Measurements from ENCODE around the gene TMIGD3.

DNA sequence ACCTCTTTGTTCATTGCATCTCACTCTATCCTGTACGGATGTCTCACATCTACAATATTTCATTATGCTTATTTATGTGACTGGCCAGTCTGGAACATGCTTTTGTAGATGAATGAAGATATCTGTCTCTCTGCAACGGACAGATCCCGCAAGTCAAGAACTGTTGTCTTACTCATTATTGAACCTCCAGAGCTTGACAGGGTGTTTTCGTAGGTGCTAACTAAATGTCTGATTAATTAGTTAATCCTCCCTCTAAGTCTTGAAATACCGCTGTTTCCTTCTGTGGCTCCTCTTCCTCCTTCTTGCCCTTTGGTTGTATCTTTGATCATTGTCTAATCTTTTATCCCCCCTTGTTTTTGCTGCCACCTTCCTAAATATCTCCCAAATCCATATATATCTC lies 32.8 kb downstream of the TMIGD3 start:
- TF ChIP-seq, protein P1, sequence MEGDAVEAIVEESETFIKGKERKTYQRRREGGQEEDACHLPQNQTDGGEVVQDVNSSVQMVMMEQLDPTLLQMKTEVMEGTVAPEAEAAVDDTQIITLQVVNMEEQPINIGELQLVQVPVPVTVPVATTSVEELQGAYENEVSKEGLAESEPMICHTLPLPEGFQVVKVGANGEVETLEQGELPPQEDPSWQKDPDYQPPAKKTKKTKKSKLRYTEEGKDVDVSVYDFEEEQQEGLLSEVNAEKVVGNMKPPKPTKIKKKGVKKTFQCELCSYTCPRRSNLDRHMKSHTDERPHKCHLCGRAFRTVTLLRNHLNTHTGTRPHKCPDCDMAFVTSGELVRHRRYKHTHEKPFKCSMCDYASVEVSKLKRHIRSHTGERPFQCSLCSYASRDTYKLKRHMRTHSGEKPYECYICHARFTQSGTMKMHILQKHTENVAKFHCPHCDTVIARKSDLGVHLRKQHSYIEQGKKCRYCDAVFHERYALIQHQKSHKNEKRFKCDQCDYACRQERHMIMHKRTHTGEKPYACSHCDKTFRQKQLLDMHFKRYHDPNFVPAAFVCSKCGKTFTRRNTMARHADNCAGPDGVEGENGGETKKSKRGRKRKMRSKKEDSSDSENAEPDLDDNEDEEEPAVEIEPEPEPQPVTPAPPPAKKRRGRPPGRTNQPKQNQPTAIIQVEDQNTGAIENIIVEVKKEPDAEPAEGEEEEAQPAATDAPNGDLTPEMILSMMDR (IDR thresholded peaks at IDR 0.05), result no peak
- no peak for TF ChIP-seq POLR2AphosphoS5 (IDR thresholded peaks at IDR 0.05; ENCODE audit: low read depth, low read length)
- TF ChIP-seq, protein P2, sequence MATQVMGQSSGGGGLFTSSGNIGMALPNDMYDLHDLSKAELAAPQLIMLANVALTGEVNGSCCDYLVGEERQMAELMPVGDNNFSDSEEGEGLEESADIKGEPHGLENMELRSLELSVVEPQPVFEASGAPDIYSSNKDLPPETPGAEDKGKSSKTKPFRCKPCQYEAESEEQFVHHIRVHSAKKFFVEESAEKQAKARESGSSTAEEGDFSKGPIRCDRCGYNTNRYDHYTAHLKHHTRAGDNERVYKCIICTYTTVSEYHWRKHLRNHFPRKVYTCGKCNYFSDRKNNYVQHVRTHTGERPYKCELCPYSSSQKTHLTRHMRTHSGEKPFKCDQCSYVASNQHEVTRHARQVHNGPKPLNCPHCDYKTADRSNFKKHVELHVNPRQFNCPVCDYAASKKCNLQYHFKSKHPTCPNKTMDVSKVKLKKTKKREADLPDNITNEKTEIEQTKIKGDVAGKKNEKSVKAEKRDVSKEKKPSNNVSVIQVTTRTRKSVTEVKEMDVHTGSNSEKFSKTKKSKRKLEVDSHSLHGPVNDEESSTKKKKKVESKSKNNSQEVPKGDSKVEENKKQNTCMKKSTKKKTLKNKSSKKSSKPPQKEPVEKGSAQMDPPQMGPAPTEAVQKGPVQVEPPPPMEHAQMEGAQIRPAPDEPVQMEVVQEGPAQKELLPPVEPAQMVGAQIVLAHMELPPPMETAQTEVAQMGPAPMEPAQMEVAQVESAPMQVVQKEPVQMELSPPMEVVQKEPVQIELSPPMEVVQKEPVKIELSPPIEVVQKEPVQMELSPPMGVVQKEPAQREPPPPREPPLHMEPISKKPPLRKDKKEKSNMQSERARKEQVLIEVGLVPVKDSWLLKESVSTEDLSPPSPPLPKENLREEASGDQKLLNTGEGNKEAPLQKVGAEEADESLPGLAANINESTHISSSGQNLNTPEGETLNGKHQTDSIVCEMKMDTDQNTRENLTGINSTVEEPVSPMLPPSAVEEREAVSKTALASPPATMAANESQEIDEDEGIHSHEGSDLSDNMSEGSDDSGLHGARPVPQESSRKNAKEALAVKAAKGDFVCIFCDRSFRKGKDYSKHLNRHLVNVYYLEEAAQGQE (IDR thresholded peaks at IDR 0.05; ENCODE audit: insufficient read depth in 1 of 2, low read depth in 2 of 2, low read length in 1 of 2), result no peak
- no peak for TF ChIP-seq SIN3A (IDR thresholded peaks at IDR 0.05; ENCODE audit: borderline replicate concordance, insufficient read depth, low read depth, low read length)
